ENCODE measurements around the gene NFIB. TPM values are rescaled to one million over a fixed set of nuclear protein-coding genes. Genes with fewer than 3 reads are reported as not detected.

NFIB gene
- total RNA-seq, 1 experiment from 2014 or later, result 35.1 TPM

DNA sequence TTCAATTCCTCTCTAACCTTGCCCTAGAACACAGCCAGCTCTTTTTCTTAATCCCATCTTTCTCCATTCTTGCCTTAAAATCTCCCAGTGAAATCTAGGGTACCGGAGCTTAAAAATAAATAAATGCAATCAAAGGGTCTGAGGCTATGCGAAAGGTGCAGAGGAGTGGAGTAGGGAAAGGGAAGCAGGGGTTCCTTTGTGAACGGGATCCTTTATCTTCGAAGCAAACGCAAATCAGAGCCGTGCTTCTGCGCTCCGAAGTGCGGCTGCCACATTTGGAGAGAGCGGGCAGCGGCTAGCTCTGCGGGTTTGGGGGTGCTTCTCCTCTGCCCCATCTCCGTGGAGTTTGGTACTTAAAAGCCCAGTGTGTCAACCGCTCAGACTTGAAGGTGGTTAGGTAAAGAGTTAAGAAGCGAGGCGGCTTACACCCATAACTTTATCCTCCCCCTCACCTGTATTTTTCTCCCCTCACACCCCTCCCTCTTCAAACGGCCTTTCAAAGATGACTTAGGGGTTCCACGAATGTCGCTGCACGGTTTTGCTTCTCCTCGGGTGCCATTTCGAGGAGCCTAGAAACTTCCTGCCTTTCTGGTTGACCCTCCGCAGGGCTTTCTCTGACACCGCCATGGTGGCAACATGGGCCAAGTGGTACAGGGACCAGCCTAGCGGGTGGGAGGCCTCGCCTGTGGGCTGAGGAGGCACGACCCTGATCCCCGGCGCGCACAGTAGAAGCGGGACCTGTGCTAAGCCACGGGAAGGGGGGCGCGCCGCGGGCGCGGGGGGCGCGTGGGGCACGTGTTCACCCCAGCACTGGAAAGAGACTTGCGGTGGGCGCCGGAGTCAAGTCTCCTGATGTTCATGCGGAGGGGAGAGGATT lies 31.7 kb upstream of the NFIB start:
- Histone ChIP-seq H3K36me3 (ENCODE audit: low read depth) (no peaks in the 10 kb centered on the region), H3K9me3 (ENCODE audit: insufficient read depth, low read depth) (no peaks in the 10 kb centered on the region), H2AFZ (no peak overlapping the region), H4K20me1 (ENCODE audit: insufficient read depth) (no peaks in the 10 kb centered on the region), H3F3A (ENCODE audit: insufficient read depth, low read depth) (no peaks in the 10 kb centered on the region), H3K79me2 (ENCODE audit: low read depth) (no peaks in the 10 kb centered on the region), H3K9me2 (ENCODE audit: insufficient read depth) (no peaks in the 10 kb centered on the region), H3K4me1 (replicated peaks; ENCODE audit: insufficient read depth) (no peaks in the 10 kb centered on the region), H3K4me3 (no peak overlapping the region), H3K27me3 (ENCODE audit: insufficient read depth, low read depth) (no peaks in the 10 kb centered on the region), H3K4me2 (no peak overlapping the region), H3K27ac (no peak overlapping the region)
- ChIA-PET CTCF (no interaction called here), POLR2A (ENCODE audit: unreplicated experiment) (no interaction called here)
- no peak for DNase-seq
- TF ChIP-seq EZH2 (IDR thresholded peaks at IDR 0.05; ENCODE audit: low read depth), result no peak
- TF ChIP-seq, protein P1, sequence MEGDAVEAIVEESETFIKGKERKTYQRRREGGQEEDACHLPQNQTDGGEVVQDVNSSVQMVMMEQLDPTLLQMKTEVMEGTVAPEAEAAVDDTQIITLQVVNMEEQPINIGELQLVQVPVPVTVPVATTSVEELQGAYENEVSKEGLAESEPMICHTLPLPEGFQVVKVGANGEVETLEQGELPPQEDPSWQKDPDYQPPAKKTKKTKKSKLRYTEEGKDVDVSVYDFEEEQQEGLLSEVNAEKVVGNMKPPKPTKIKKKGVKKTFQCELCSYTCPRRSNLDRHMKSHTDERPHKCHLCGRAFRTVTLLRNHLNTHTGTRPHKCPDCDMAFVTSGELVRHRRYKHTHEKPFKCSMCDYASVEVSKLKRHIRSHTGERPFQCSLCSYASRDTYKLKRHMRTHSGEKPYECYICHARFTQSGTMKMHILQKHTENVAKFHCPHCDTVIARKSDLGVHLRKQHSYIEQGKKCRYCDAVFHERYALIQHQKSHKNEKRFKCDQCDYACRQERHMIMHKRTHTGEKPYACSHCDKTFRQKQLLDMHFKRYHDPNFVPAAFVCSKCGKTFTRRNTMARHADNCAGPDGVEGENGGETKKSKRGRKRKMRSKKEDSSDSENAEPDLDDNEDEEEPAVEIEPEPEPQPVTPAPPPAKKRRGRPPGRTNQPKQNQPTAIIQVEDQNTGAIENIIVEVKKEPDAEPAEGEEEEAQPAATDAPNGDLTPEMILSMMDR (conservative IDR thresholded peaks at IDR 0.05), result no peak
- BruUV-seq (replicated peaks), result no TSS peak
- intact Hi-C loops (cut with micrococcal nuclease; ENCODE audit: unreplicated experiment), result no loop called here

DNA sequence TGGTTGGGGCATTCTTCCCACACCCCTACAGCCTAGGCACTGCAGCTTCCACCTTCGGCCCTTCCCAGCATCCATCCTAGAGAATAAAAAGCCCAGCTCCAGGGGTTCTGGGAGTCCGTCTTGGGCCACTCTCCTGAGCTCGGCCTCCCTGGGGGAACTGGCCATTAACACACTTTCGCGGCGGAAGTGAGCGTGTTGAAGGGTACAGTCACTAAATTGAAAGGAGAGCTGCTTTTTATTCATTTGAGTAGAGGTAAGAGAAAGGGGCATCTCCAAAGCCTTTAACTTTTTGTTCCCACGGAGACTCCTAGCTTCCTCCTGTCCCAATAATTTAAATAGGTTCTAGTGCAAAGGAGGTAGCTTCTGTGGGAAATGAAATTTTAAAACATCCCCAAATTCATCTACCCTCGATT lies 31.0 kb upstream of the NFIB start:
- Histone ChIP-seq H3K36me3 (ENCODE audit: low read depth) (no peaks in the 10 kb centered on the region), H3K4me1 (replicated peaks; ENCODE audit: insufficient read depth) (no peaks in the 10 kb centered on the region), H3K9me3 (ENCODE audit: insufficient read depth, low read depth) (no peaks in the 10 kb centered on the region), H3K4me3 (no peak overlapping the region), H4K20me1 (ENCODE audit: insufficient read depth) (no peaks in the 10 kb centered on the region), H3K27me3 (ENCODE audit: insufficient read depth, low read depth) (no peaks in the 10 kb centered on the region), H3K79me2 (ENCODE audit: low read depth) (no peaks in the 10 kb centered on the region), H3F3A (ENCODE audit: insufficient read depth, low read depth) (no peaks in the 10 kb centered on the region), H3K27ac (no peak overlapping the region), H3K9me2 (ENCODE audit: insufficient read depth) (no peaks in the 10 kb centered on the region), H3K4me2 (no peak overlapping the region), H2AFZ (no peak overlapping the region)
- TF ChIP-seq EZH2 (IDR thresholded peaks at IDR 0.05; ENCODE audit: low read depth), result no peak
- TF ChIP-seq, protein P1 (conservative IDR thresholded peaks at IDR 0.05), result no peak
- intact Hi-C loops (cut with micrococcal nuclease; ENCODE audit: unreplicated experiment), result no loop called here
- ChIA-PET CTCF (no interaction called here), POLR2A (ENCODE audit: unreplicated experiment) (no interaction called here)
- no peak for DNase-seq
- BruUV-seq (replicated peaks), result no TSS peak

DNA sequence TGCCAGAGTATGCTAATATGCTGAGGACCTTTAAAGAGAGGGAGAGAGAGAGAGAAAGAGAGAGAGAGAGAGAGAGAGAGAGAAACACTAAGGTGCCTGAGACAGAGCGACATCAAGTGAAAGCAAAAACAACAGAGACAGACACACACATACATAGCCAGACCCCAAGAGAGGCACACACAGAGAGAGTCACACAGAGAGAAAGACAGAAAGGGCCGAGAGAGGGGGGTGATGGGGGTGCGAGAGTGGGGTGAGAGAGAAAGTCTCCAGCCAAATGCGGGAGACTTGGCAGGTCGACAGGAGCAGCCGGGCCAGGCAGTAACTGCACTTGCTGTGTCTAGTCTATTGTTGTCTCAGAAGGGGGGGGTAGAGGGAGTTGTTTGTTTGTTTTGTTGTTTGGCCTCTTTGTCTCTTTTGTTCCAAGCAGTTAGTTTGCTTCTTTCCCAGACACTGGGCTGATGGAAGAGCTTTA lies 30.1 kb upstream of the NFIB start:
- no peaks in the 10 kb centered on the region for H3K9me2 ChIP-seq (ENCODE audit: insufficient read depth)
- no peaks in the 10 kb centered on the region for H3K9me3 ChIP-seq (ENCODE audit: insufficient read depth, low read depth)
- no TSS peak for BruUV-seq (replicated peaks)
- POLR2A ChIA-PET (ENCODE audit: unreplicated experiment), result no interaction called here
- H3F3A ChIP-seq (ENCODE audit: insufficient read depth, low read depth), result no peaks in the 10 kb centered on the region
- no peak for TF ChIP-seq EZH2 (IDR thresholded peaks at IDR 0.05; ENCODE audit: low read depth)
- TF ChIP-seq, protein P1 (conservative IDR thresholded peaks at IDR 0.05), result no peak
- no peaks in the 10 kb centered on the region for H3K79me2 ChIP-seq (ENCODE audit: low read depth)
- CTCF ChIA-PET, result no interaction called here
- H3K4me3 ChIP-seq, result no peak overlapping the region
- H3K27me3 ChIP-seq (ENCODE audit: insufficient read depth, low read depth), result no peaks in the 10 kb centered on the region
- no peak overlapping the region for H3K4me2 ChIP-seq
- no peak overlapping the region for H3K27ac ChIP-seq
- no peaks in the 10 kb centered on the region for H4K20me1 ChIP-seq (ENCODE audit: insufficient read depth)
- intact Hi-C loops (cut with micrococcal nuclease; ENCODE audit: unreplicated experiment), result no loop called here
- H3K36me3 ChIP-seq (ENCODE audit: low read depth), result no peaks in the 10 kb centered on the region
- no peak overlapping the region for H2AFZ ChIP-seq
- DNase-seq, result no peak
- H3K4me1 ChIP-seq (replicated peaks; ENCODE audit: insufficient read depth), result no peaks in the 10 kb centered on the region

Data from PC-9 (cell line).